T-helper 9 cell (primary cell): ENCODE data around the gene ZNF177.
"Not testable (repeated sequence)": the region's sequence is repeated elsewhere in the genome, so short reads cannot be mapped to it uniquely, and the experiment has no call there.

Source experiments
- DNase-seq: peaks from one replicate; pipeline ENCODE4 v3.0.0-alpha.2; 2020
- total RNA-seq, 2 donors: gene quantifications; one replicate each; lab custom pipeline; 2026; lab: John Stamatoyannopoulos, UW

Gene ZNF177
- total RNA-seq: 0 reads per million in 2 donors

DNA sequence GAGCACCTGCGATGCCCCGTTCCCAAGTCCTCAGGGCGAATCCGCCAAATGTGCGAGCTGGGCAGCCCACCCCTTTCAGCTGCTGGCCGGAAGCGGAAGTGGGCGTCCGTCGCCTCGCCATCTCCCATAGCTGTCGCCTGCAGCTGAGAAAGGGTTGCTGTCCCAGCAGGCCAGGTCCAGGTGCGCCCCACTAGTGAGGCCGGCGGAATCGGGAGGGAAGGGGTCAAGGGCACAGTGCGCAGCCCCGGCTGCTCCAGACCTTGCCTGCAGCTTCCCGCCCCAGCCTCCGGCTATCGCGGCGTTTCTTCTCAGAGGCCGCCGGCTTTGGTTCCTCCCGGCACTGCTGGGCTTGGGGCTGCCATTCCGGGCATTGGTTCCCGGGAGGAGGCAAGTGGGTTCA, at the start of gene ZNF177:
Gene ZNF177, plus strand, starts transcription at position 109 of the 400 bp plus-strand sequence. CDS start 15,299 bp downstream, outside the sequence.
- DNase-seq: no peak

DNA sequence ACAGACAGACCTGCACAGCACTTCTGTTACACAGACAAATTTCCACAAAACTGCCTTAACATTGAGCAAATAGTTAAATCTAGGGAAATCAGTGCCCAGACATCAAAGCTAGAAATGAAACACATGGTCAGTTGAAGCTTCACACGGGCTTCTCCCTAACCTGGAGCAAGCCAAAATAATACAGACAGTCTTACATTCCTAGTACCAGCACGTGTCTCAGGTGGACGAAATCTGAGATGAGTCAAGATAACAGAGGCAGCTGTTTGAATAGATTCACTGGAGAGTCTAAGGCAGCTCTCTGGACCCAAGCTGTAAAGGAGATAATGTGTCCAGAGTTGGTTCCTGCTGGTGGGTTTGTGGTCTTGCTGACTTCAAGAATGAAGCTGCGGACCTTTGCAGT, 49.1 kb upstream of the ZNF177 start:
- DNase-seq: no peak

DNA sequence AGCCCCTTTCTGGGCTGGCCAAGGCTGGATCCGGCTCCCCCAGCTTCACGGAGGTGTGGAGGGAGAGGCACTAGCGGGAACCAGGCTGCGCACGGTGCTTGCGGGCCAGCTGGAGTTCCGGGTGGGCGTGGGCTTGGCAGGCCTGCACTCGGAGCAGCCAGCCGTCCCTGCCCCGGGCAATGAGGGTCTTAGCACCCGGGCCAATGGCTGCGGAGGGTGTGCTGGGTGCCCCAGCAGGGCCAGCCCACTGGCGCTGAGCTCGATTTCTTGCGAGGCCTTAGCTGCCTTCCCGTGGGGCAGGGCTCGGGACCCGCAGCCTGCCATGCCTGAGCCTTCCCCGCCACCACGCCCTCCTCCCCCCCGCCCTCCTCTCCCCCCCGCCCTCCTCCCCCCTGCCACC, 41.5 kb upstream of the ZNF177 start:
- DNase-seq: no peak

DNA sequence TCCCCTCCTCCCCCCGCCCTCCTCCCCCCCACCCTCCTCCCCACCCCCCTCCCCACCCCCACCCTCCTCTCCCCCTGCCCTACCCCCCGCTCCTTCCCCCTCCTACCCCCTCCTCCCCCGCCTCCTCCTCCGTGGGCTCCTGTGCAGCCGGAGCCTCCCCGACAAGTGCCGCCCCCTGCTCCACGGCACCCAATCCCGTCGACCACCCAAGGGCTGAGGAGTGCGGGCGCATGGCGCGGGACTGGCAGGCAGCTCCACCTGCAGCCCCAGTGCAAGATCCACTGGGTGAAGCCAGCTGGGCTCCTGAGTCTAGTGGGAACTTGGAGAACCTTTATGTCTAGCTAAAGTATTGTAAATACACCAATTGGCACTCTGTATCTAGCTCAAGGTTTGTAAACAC, 41.1 kb upstream of the ZNF177 start:
- not testable (repeated sequence) for DNase-seq

DNA sequence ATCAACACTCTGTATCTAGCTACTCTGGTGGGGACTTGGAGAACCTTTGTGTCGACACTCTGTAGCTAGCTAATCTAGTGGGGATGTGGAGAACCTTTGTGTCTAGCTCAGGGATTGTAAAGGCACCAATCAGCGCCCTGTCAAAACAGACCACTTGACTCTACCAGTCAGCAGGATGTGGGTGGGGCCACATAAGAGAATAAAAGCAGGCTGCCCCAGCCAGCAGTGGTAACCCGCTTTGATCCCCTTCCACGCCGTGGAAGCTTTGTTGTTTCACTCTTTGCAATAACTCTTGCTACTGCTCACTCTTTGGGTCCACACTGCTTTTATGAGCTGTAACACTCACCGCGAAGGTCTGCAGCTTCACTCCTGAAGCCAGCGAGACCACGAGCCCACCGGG, 40.6 kb upstream of the ZNF177 start:
- DNase-seq: not testable (repeated sequence)

DNA sequence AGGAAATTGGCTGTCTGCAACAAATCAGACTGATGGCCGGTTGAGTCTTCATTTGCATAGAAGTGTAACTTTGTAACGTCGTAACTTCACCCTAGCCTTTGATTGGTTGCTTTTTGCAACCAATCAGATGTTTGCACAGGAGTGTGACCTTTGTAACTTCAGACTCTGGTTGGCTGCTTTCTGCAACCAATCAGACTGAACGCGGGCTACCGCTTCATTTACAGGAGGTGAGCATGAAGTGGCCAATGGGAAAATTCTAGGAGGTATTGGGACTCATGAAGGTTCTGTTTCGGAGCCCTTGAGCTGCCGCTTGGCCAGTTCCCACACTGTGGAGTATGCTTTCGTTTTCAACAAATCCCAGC, 39.3 kb upstream of the ZNF177 start:
- DNase-seq: peak; percentile 9

DNA sequence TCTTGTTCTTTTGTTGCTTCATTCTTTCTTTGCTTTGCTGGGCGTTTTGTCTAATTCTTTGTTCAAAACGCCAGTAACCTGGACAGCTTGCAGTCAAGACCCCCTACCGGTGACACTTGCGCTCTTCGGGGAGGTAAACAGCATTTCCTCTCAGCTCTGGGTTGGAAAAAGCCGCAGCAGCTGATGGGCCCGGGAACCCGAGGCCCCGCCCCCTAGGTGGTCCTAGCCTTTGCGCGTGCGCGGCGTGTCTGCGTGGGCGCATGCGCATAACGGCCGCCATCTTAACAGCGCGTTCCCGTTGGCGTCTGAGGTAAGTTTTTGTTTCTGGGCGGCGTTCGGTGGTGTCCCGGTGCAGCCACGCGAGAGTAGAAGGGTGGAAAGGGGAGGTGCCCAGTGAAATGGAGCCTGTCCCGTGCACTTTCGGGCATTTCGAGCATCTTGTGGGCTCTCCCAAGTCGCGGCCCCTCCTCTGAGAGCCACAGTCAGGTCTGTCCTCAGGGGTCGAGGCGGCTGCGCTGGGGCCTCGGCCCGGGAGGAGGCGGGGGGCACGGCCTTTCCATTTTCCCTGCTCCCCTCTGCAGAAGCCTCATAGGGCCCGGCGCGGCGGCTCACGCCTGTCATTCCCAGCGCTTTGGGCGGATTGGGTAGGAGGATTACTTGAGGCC, 38.8 kb upstream of the ZNF177 start, which contains the start of gene ZNF559:
Gene ZNF559, plus strand, starts transcription at position 261 of the 665 bp plus-strand sequence. CDS start 14,371 bp downstream, outside the sequence.
- DNase-seq: peak; percentile 97

DNA sequence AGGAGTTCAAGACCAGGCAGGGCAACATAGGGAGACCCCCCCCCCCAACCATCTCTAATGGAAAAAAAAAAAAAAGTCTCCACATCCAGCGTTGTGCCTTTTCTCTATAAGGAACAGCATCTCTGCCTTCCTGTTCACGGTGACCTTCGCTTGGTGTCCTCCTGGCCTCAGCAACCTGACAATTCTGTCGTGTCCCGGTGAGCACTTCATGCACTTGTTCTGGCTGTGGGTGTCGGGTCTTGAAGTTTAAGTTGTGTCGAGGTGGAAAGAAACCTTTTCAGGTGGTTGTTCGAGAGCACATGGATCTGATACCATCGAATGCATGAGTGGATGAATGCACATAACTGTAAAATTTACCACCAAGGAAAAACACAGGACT, 38.2 kb upstream of the ZNF177 start:
- DNase-seq: no peak

DNA sequence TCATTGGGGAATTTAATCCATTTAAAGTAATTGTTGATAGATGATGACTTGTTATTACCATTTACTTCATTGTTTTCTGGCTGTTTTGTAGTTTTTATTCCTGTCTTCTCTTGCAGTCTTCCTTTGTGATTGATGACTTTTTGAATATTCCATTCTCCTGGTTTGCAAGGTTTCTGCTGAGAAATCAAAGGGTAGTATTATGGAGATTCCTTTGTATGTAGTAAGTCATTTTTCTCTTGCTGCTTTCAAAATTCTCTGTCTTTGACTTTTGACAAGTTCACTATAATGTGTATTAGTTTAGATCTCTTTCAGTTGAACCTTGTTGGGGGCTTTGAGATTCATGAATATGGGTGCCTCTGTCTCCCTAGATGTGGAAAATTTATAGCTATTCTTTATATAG, 32.8 kb upstream of the ZNF177 start:
- DNase-seq: no peak

DNA sequence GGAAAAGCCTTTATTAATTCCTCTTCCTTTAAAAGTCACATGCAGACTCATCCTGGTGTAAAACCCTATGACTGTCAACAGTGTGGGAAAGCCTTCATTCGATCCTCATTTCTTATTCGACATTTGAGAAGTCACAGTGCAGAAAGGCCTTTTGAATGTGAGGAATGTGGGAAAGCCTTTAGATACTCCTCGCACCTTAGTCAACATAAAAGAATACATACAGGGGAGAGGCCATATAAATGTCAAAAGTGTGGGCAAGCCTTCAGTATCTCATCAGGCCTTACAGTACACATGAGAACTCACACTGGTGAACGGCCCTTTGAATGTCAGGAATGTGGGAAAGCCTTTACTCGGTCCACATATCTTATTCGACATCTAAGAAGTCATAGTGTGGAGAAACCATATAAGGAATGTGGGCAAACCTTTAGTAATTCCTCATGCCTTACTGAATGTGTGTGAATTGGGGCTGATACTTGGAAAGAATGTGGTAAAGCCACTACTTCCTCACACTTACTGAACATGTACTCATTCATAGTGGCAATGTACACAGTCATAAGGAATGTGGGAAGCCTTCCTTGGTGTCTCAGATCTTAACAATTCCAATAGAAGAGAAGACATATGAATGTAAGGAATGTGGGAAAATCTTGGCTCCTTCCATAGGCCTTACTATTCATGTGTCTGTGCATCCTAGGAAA, 20.1 kb upstream of the ZNF177 start:
- no peak for DNase-seq

DNA sequence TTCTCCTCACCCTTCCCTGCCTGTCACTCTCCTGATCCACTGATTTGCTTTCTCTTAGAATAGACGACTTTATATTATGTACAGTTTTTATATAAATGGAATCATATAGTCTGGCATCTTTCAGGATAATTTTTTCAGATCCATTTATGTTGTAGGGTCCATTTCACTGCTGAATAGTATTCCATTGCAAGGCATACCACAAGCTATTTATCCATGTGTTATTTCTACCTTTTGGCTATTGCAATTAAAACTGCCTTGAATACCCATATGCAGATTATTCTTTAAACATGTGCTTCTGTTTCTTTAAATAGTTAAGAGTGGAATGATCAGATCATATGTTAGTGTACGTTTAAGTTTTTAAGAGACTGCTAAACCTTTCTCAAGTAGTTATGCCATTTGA, 17.8 kb upstream of the ZNF177 start:
- DNase-seq: no peak

DNA sequence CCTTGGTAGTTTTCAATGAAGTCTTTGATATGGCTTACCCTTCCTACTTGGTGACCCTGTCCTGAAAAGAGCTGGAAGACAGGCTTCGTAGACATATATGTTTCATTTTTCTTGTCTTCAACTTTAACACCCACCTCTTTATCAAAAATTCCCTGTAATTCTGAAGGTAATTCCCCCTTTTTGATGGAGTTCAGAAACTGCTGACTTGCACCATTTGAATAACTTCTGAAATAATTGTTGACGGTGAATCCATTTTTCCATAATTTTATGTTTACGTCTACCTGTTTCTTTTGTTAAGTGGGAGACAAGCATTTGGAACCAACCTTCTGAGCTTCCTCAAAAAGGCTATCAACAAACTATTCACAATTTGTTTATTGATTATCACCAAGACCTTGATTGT, 14.6 kb upstream of the ZNF177 start:
- no peak for DNase-seq

DNA sequence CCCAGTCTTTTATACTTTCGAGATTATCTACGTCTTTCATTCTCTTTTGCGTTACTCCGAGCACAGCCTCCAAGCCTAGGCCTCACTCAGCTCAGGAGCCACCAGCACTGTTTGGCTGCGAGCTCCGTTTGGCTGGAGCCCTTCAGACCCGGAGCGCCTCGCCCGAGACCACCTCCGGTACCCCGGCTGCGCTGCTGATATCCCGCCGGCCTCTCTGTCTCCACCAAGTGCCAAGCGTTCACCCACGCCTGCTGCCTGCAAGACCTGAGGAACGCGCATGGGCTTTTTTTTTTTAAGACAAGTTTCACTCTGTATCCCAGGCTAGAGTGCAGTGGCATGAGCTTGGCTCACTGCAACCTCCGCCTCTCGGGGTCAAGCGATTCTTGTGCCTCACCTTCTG, 14.1 kb upstream of the ZNF177 start:
- no peak for DNase-seq

DNA sequence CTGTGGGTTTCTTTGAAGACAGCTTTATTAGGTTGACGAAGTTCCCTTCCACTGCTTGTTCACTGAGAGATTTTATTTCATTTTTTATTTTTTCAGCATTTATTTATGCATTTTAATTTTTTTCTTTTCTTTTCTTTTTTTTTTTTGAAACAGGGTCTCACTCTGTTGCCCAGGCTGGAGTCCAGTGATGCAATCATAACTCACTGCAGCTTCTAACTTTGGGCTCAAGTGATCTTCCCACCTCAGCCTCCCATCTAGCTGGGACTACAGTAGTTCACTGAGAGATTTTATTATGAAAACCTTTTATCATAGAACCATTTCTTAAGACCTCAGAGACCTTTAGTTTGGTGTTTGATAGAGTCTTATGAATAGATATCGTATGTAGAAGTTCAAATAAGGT, 10.3 kb upstream of the ZNF177 start:
- no peak for DNase-seq

DNA sequence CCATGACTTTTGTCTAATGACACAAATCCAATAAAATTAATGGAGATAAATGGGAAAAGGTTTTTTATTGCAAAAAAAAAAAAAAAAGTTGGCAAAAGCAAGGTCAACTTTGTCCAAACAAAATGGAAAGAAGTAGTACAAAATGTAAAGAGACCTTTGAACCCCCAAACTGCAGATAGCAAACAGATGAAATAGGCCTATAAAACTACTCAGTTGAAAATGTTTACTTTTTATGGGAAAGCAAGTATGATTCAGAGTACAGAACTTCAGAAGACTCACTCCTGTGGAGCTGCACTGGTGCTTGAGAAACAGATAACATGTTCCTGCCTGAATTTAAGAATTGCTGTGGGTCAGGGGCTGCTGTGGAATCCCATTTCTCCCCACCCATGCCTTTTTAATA, 9.8 kb upstream of the ZNF177 start:
- DNase-seq: no peak

DNA sequence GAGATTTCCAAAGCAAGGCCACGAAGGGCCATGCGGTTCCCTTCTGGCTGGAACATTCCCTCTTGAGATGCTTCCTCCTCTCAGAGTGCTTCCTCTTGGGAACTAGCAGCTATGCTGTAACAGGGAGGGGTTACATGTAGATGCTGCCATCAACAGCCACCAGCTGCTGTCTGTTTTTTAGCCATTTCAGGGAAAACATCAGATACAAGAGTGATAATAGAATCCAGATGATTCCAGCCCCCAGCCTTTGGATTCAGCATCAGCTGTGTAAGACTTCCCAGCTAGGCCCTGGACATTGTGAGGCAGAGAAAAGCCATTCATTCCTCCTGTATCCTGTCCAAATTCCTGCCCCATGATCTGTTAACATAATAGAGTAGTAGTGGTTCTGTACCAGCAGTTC, 8.2 kb upstream of the ZNF177 start:
- no peak for DNase-seq

DNA sequence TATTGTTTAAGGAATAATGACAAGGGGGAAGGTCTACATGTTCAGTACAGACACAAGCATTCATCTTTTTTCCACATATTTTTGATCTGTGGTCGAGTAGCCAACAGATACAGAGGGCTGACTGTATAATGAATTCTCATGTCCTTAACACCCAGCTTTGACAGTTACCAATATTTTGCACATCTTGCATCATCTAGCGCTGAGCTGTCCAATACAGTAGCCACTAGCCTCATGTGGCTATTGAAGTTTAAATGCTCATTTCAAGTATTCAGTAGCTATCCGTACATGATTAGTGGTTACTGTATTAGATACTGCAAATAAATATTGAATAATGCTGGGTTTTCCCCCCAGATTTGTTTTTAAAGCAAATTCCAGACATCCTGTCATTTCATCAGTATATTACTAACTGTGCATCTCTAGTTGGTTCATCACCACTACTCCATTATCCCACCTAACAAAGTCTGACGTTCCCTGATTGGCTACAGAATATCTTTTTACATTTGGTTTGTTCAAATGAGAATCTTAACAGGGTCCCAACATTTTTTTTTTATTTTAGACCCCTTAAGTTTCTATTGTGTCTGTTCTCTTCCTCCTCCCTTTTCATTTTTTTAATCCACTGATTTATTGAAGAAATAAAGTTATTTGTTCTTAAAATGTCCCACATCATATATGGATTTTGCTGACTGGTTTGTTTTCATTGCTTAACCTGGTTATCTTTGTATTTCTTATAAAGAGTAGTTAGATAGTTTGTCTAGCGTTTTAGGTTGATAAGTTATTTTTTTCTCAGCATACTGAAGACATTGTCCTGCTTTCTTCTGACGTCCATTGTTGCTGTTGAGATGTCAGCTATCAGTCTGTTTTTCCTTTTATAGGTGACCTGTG, 8.2 kb downstream of the ZNF177 start:
- DNase-seq: no peak

DNA sequence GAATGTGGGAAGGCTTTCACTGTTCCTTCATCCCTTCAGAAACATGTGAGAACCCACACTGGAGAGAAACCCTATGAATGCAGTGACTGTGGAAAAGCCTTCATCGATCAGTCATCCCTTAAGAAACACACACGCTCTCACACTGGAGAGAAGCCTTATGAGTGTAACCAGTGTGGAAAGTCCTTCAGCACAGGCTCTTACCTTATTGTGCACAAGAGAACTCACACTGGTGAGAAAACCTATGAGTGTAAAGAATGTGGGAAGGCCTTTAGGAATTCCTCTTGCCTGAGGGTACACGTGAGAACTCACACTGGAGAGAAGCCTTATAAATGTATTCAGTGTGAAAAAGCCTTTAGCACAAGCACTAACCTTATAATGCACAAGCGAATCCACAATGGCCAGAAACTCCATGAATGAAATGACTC, 18.6 kb downstream of the ZNF177 start:
- no peak for DNase-seq

DNA sequence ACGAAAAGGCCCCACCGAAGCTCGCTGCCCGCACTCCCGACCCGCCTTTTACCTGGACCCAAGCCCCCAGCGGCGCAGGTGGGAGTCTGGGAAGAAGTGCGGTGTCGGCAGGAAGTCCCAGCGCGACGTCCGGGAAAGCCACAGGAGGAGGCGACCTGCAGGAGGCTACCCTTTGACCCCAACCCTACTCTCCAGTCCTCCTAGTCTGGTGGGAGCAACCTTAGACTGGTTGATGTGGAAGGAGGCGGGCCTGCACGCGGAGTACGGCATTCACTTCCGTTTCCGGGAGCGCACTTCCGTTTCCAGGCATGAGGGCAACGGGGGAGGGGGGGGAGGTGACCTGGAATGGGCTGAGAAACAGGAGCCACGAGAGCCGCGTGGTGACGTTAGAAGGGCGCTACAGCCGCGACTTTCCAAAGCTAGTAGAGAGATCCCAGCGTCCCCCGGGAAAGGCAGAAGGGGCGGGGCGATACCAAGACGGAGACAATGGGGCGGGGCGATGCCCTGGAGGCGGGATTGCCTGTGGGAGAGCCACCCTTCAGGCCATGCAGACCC, 44.1 kb downstream of the ZNF177 start:
- peak; percentile 19 for DNase-seq

DNA sequence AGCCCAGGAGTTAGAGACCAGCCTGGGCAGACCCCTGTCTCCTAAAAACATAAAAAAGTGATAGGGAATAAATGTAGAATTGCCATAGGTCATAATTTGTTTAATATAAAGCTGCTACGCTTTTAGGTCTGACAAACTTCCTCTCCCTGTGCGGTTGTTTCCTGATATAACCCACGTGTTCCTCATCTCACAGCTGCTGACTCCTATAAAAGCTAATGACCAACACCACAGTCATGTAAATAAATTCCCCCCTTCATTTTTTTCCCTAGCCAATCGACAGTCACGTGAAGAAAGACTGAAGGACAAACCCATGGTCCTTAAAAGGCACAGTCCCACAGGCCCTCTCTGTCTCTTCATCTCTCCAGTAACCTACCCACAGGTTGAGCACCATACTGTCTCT, 45.0 kb downstream of the ZNF177 start:
- no peak for DNase-seq

DNA sequence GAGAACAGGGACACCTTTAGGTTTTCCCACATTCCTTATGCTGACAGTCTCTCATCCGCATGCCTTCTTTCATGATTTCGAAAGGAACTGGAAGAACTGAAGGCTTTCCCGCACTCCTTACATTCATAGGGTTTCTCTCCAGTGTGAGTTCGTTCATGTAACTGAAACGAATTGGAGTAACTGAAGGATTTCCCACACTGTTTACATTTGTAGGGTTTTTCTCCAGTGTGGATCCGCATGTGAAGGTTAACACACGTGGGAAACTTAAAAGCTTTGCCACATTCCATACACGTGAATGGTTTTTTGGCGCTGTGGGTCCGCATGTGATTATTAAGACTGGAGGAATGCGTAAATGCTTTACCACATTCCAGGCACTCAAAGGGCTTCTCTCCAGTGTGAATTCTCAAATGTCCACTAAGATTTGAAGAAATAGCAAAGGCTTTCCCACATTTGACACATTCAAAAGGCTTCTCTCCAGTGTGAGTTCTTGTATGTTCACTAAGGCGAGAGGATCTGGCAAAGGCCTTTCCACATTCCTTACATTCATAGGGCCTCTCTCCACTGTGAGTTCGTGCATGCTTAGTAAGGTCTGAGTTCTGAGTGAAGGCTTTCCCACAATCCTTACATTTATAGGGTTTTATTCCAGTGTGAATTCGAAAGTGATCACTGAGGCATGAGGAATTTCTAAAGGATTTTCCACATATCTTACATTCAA, 50.6 kb downstream of the ZNF177 start:
- no peak for DNase-seq

DNA sequence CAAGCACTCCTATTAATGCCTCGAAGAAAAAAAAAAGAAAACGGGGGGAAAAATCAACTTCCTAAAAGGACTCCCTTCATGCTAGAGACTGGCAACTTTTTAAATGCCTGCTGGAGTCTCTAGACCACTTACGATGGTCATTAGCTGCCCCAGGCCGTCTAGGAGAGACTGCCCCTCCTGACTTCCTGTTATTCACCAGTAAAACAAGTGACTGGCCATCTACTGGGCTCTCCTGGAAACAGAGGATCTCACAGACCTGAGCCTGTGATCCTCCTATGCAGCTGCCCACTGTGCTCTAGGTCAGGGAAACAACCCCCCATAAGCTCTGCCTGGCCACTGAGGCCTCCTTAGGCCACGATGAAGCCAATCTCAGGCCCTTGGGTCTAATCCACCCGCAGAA, 65.1 kb downstream of the ZNF177 start:
- no peak for DNase-seq

DNA sequence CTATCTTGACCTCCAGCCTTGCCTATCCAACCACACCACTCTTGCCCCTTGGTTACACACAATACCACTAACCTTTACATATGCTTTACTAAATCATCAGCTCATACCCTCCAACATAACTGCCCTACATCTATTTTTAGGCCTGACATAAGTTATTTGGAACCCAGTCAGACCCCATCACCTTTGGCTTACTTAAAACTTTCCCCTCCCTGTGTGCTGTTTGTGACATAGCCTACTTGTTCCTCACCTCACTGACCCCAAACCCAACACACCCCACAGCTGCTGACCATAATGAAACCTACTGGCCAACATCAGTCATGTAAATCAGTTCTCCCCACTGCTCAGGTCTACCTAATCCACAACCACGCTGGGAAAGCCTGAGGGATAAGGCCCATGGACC, 67.6 kb downstream of the ZNF177 start:
- no peak for DNase-seq
